CD4-positive, alpha-beta T cell treated with Interleukin-6 for 4 hours (primary cell): ENCODE measurements around the gene ELOVL1.

Source experiments
- DNase-seq: peaks from one replicate; pipeline ENCODE4 v3.0.0-alpha.2; 2020; ENCODE audit warnings: mixed read lengths

The ELOVL1 gene

DNA sequence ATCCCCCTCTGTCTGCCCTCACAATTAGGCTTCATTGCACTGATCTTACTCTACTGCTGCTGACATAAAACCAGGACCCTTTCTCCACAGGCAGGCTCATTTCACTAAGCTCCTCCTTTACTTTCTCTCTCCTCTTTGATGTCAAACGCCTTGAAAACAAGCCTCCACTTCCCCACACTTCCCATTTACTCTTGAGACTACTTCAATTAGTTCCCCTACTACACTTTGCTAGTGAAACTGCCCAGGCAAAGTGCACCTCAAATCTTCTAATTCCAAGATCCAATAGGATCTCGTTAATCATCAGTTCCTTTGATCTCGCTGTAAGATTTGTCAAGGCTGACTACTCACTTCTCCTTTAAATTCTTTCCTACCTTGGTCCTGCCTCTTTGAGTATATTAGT lies 14.9 kb downstream of the ELOVL1 start:
- no peak for DNase-seq

DNA sequence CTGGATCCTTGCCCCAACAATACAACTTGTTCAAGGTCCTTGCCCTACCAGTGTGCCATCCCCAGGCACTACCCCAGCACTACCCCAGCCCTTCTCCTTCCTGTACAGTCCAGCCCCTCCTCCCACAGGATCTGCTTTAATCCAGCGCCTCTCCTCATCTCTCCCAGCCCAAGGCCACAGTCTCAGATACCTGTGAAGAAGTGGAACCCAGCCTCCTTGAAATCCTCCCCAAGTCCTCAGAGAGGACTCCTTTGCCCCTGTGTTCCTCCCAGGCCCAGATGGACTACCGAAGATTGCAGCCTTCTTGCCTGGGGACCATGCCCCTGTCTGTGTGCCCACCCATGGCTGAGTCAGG lies 15.5 kb downstream of the ELOVL1 start:
- DNase-seq = no peak

GRCh38 chr1:43351421-43352350 lies 16.1 kb downstream of the ELOVL1 start:
- DNase-seq = no peak

DNA sequence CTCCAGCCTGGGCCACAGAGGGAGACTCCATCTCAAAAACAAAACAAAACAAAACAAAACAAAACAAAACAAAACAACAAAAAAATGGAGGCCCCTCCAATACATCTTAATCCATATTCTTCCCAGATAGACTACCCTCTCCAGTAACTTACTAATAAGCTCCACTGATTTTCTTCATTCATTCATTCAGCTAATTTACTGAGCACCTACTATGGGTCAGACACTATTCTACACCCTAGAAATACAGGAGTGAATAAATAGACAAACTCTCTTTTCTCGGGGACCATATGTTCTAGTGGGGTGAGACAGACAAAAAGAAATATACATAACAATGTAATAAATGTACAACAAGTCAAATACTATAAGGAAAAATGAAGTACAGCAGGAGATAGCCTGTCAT lies 16.8 kb downstream of the ELOVL1 start:
- DNase-seq = no peak

- no peak for DNase-seq
These were observed 18.1 kb downstream of the ELOVL1 start for GRCh38 chr1:43349594-43350306.

DNA sequence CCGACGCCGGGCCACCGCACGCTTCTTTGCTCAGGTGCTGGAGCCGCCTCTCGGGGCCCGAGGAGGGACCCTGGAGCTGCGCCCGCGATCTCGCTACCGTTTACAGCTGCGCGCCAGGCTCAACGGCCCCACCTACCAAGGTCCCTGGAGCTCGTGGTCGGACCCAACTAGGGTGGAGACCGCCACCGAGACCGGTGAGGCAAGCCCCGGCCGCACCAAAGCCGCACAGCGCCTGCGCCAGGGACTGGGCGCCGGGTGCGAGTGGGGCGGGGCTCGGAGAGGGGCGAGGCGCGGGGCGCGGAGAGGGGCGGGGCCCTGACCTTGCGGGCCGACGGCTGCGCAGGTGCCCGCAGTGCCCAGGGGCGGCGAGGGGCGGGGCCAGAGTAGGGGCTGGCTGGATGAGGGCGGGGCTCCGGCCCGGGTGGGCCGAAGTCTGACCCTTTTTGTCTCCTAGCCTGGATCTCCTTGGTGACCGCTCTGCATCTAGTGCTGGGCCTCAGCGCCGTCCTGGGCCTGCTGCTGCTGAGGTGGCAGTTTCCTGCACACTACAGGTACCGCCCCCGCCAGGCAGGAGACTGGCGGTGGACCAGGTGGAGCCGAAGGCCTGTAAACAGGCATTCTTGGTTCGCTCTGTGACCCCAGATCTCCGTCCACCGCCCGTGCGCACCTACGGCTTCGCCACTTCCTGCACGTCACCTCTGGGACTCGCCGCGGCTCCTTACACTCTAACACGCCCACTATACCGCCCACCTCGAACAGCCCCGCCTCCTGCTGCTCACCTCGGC lies 18.8 kb downstream of the ELOVL1 start:
- DNase-seq = peak; percentile 65

- no peak for DNase-seq
These were observed 19.4 kb downstream of the ELOVL1 start for GRCh38 chr1:43348343-43348808.

DNA sequence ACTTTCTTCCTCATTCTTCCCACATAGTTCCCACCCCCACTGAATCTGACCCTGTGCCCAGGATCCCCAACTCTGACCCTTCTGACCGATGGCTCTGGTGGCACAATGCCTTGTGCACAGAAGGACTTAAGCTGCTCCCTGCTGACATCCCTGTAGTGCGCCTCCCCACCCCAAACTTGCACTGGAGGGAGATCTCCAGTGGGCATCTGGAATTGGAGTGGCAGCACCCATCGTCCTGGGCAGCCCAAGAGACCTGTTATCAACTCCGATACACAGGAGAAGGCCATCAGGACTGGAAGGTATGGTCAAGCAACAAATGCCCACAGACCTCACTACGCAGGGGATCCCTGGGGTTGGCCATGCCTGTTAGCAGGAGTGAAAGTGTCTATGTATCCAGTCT lies 21.2 kb downstream of the ELOVL1 start:
- no peak for DNase-seq

GRCh38 chr1:43345120-43345519 lies 22.7 kb downstream of the ELOVL1 start:
- no peak for DNase-seq

GRCh38 chr1:43344267-43344850 lies 23.5 kb downstream of the ELOVL1 start:
- no peak for DNase-seq

DNA sequence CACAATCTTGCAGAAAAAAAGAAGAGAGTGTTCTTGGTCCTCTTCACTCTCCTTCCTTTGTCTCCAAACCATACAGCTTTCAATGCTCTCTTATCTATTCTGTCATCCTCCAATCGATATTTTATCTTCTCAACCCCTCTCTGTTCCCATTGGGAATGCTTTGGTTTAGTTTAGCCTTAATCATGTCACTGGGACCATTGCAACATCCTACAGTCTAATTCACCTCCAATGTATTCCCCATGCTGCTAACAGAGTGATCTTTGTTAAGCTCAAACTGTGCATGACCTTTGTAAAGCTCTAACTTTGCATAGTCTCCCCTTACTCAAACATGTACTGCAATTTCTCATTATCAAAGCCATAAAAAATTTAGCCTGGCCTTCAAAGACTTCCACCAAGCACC lies 27.3 kb downstream of the ELOVL1 start:
- DNase-seq = no peak

GRCh38 chr1:43339584-43340232 lies 28.1 kb downstream of the ELOVL1 start:
- no peak for DNase-seq

- no peak for DNase-seq
These were observed 29.8 kb downstream of the ELOVL1 start for GRCh38 chr1:43338001-43338400.

DNA sequence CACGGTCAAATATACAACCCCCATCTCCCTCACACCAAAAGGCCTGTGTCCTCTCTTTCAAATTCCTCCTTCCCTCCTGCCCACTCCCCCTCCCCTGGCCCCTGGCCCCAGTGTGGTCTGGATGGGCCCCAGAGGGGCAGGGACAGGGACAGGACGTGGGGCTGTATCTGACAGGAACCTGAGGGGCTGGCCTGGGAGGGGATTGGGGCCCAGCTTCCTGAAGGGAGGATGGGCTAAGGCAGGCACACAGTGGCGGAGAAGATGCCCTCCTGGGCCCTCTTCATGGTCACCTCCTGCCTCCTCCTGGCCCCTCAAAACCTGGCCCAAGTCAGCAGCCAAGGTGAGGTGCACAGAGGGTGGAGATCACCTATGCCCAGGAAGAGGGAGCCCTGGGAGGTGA lies 30.2 kb downstream of the ELOVL1 start, which contains the start of gene MPL:
Gene MPL, plus strand, starts transcription at position 231 of the 400 bp plus-strand sequence. Its CDS starts 31 bp downstream, at position 262.
- DNase-seq = no peak

DNA sequence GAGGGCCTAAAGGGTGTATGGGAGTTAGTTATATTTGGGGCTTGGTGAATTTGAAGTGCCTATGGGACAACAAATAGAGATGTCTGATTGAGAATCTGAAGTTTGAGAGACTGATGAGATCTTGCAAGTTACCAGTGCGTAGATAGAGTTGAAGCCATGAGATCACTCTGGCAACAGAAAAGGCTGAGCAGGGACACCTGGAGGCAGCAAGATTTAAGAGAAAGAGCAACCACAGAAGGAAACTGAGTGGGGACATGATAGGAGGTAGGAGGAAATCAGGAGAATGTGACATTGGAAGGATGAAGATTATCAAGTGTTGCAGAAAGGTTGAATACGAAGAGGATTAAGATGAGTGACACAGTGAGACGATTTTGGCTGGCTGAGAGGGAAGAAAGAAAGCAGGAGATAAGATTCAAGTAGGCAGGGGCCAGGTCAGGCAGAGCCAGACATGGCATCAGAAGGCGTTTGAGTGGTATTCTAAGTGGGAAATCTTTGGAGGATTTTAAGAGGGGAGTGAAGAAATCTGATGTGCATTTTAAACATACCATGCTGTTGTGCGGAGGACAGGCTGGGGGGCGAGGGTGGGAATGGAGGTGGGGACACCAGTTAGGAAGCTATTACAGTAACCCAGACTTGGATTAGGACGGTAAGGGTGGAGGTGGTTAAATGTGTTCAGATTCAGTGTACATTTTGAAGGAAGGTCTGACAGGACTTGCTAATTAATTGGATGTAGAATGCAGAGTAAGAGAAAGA lies 33.2 kb downstream of the ELOVL1 start:
- no peak for DNase-seq

DNA sequence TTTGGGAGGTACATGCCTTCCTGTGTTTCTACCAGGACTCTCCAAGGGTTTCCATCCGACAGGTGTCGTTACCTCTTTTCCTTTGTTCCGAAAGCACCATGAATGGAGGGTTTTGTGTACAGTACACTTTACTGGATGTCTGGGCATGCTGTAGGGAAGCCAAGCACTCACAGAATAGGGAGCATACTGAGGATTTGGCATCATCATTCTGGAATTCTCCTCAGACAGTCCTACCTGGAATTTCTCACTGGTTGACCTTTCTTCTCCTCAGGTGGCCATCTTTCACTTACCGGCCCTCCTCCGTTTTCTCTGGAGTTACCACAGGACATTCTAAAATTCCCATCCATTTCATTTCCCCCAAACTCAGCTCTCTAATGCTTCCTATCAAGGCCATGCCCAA lies 36.1 kb downstream of the ELOVL1 start:
- DNase-seq = no peak

DNA sequence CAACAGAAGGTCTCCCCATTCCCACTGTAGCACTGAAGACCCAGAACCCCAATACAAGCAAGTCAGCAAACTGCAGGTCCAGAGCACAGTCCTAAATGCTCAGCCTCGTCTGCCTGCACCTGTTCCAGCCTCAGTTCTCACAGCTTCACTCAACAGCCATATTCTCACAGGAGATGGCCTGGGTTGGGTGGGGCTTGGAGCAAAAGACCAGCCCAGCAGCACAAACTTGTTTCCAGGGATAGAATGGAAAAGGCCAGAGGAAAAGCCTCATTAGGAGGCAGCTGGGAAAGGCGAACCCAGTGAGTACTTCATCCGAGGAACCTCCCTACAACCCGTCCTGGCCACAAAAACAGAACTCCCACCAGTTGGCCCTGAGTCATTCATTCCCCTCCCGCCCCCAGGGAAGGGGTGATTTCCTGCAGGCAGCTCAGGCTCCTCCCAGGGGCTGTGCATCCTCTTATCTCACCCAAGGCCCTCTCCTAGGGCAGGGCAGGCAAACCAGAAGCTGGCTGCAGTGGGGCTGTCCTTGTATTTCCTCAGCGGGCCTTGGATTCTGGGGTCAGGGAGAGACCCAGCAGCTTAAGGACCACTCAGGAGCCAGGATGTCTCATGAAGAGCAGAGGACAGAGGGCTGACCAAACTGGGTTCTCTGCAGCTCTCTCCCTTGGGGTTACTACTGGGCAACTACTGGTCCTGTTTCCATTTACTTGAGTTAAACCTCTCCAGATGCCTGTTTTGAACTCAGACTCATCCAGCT lies 37.6 kb downstream of the ELOVL1 start:
- DNase-seq = peak; percentile 35

GRCh38 chr1:43327549-43328292 lies 40.1 kb downstream of the ELOVL1 start:
- DNase-seq = no peak

GRCh38 chr1:43325381-43325780 lies 42.4 kb downstream of the ELOVL1 start:
- no peak for DNase-seq

GRCh38 chr1:43324810-43325209 lies 43.0 kb downstream of the ELOVL1 start:
- no peak for DNase-seq
